GM23338 (cell line): Measurements from ENCODE around the gene ST6GALNAC4. TPM values are rescaled to one million over a fixed set of nuclear protein-coding genes. Genes with fewer than 3 reads are reported as not detected.

ENCODE experiments used
- ATAC-seq: fragments of 200-7000 bp; cut with Tn5 transposase; 3 replicates; pipeline ENCODE4 v1.9.1; 2020
- DNase-seq: peaks from one replicate; pipeline ENCODE4 v3.0.0-alpha.2; 2015; ENCODE audit warnings: low spot score
- H2AFZ ChIP-seq: fragments of 200-600 bp; sonication (generic); 2 replicates; pipeline ENCODE4 v1.8.0; 2016; ENCODE audit warnings: antibody characterized with exemption, mild to moderate bottlenecking, moderate library complexity
- H3F3A ChIP-seq: fragments of 200-600 bp; sonication (generic); replicated peaks from 2 replicates; pipeline ENCODE4 v1.8.0; 2017; ENCODE audit warnings: antibody characterized with exemption, mixed run types, low read depth
- H3K27ac ChIP-seq: fragments of 200-600 bp; sonication (generic); 2 replicates; pipeline ENCODE4 v1.6.1; 2016; ENCODE audit warnings: low read depth
- H3K27me3 ChIP-seq: fragments of 200-600 bp; sonication (generic); 2 replicates; pipeline ENCODE4 v1.8.0; 2016; ENCODE audit warnings: mild to moderate bottlenecking, mixed run types, moderate library complexity; ENCODE audit not compliant: insufficient read depth
- H3K36me3 ChIP-seq: fragments of 200-600 bp; sonication (generic); 2 replicates; pipeline ENCODE4 v1.8.0; 2016; ENCODE audit warnings: mild to moderate bottlenecking; ENCODE audit not compliant: insufficient read depth
- H3K4me1 ChIP-seq: fragments of 200-600 bp; sonication (generic); 2 replicates; pipeline ENCODE4 v1.8.0; 2016; ENCODE audit warnings: mild to moderate bottlenecking, moderate library complexity; ENCODE audit not compliant: insufficient read depth
- H3K4me2 ChIP-seq: fragments of 200-600 bp; sonication (generic); 2 replicates; pipeline ENCODE4 v1.7.1; 2017; ENCODE audit warnings: mixed run types
- H3K4me3 ChIP-seq: fragments of 200-600 bp; sonication (generic); 2 replicates; pipeline ENCODE4 v1.6.1; 2016; ENCODE audit warnings: mixed run types
- H3K79me2 ChIP-seq: fragments of 200-600 bp; sonication (generic); replicated peaks from 2 replicates; pipeline ENCODE4 v1.8.0; 2017; ENCODE audit warnings: mild to moderate bottlenecking; ENCODE audit not compliant: insufficient read depth
- H3K9me2 ChIP-seq: fragments of 200-600 bp; sonication (generic); 2 replicates; pipeline ENCODE4 v1.8.0; 2017; ENCODE audit not compliant: insufficient read depth
- H4K20me1 ChIP-seq: fragments of 200-600 bp; sonication (generic); replicated peaks from 2 replicates; pipeline ENCODE4 v1.8.0; 2017; ENCODE audit warnings: mild to moderate bottlenecking; ENCODE audit not compliant: insufficient read depth
- H3K27ac Mint-ChIP-seq: 2 replicates; pipeline ENCODE4 v1.8.0; 2020; ENCODE audit warnings: inconsistent platforms, mild to moderate bottlenecking, moderate library complexity, mixed read lengths
- H3K27me3 Mint-ChIP-seq: 3 replicates; pipeline ENCODE4 v1.8.0; 2022; ENCODE audit warnings: low read depth, mild to moderate bottlenecking, moderate library complexity, mixed read lengths, inconsistent platforms; ENCODE audit not compliant: insufficient read depth, poor library complexity
- H3K36me3 Mint-ChIP-seq: 3 replicates; pipeline ENCODE4 v1.8.0; 2021; ENCODE audit warnings: low read depth, mild to moderate bottlenecking, inconsistent platforms, moderate library complexity, mixed read lengths
- H3K4me1 Mint-ChIP-seq: 3 replicates; pipeline ENCODE4 v1.8.0; 2020; ENCODE audit warnings: mild to moderate bottlenecking, inconsistent platforms, mixed read lengths
- H3K4me3 Mint-ChIP-seq: 3 replicates; pipeline ENCODE4 v1.8.0; 2021; ENCODE audit warnings: moderate library complexity, mild to moderate bottlenecking, inconsistent platforms, mixed read lengths
- H3K9me3 Mint-ChIP-seq: 3 replicates; pipeline ENCODE4 v1.8.0; 2020; ENCODE audit warnings: moderate library complexity, mild to moderate bottlenecking, inconsistent platforms, mixed read lengths
- CREB1 ChIP-seq: fragments of 250-450 bp; sonication (Bioruptor Pico); IDR thresholded peaks from 2 replicates; pipeline ENCODE4 v1.5.0; 2020; ENCODE audit warnings: low read depth, mild to moderate bottlenecking, moderate library complexity
- CTCF ChIP-seq, 2 experiments: fragments of 200-600 bp in 1 of 2; sonication (generic) in 1 of 2; conservative IDR thresholded peaks; 2 replicates each; pipeline versions ENCODE4 v1.5.1 to v1.6.1; 2016 to 2017; ENCODE audit warnings: antibody characterized with exemption in 2 of 2, low read depth in 2 of 2, mild to moderate bottlenecking in 2 of 2, moderate library complexity in 1 of 2
- EZH2 ChIP-seq: fragments of 200-600 bp; sonication (generic); IDR thresholded peaks from one replicate; pipeline ENCODE4 v1.8.0; 2017; ENCODE audit warnings: antibody characterized with exemption, mild to moderate bottlenecking, low read depth; ENCODE audit not compliant: unreplicated experiment
- EZH2phosphoT487 ChIP-seq: fragments of 200-600 bp; sonication (generic); IDR thresholded peaks from one replicate; pipeline ENCODE4 v1.8.1; 2018; ENCODE audit warnings: antibody characterized with exemption; ENCODE audit not compliant: unreplicated experiment
- JUNB ChIP-seq: IDR thresholded peaks from one replicate; pipeline ENCODE4 v1.6.1; 2016; ENCODE audit warnings: antibody characterized with exemption; ENCODE audit not compliant: unreplicated experiment
- NANOG ChIP-seq: IDR thresholded peaks from 2 replicates; pipeline ENCODE4 v1.6.1; 2016; ENCODE audit warnings: antibody characterized with exemption, borderline replicate concordance
- POLR2AphosphoS5 ChIP-seq: IDR thresholded peaks from 2 replicates; pipeline ENCODE4 v1.6.1; 2016; ENCODE audit warnings: antibody characterized with exemption, low read depth
- REST ChIP-seq: IDR thresholded peaks from one replicate; pipeline ENCODE4 v1.6.1; 2018; ENCODE audit warnings: antibody characterized with exemption; ENCODE audit not compliant: unreplicated experiment
- STAT1 ChIP-seq: IDR thresholded peaks from one replicate; pipeline ENCODE4 v1.6.1; 2016; ENCODE audit warnings: antibody characterized with exemption; ENCODE audit not compliant: unreplicated experiment
- ZNF114 ChIP-seq: fragments of 250-450 bp; sonication (Bioruptor Pico); IDR thresholded peaks from 2 replicates; pipeline ENCODE4 v1.5.0; 2020; ENCODE audit warnings: mild to moderate bottlenecking, moderate library complexity
- ZNF331 ChIP-seq: fragments of 250-450 bp; sonication (Bioruptor Pico); IDR thresholded peaks from 2 replicates; pipeline ENCODE4 v1.5.0; 2020; ENCODE audit warnings: low read depth, mild to moderate bottlenecking, moderate library complexity
- polyA plus RNA-seq: library from polyadenylated mRNA; unstranded; fragments of >200 nt; fragmentation: Nextera tagmentation; extraction: Ambion mirVana; gene quantifications from 2 replicates; pipeline ENCODE4 v1.2.1, GENCODE V29; 2016
- total RNA-seq: library from RNA; depleted of rRNA; stranded (reverse); fragments of >200 nt; shearing (Covaris generic); gene quantifications from 2 replicates; pipeline ENCODE4 v1.2.3, GENCODE V29; 2014
- TF ChIP-seq, protein P1 (sequence below): IDR thresholded peaks from 2 replicates; pipeline ENCODE4 v1.6.1; 2016; ENCODE audit warnings: antibody characterized with exemption
- TF ChIP-seq, protein P2 (sequence below): fragments of 250-450 bp; sonication (Bioruptor Pico); IDR thresholded peaks from 2 replicates; pipeline ENCODE4 v1.5.0; 2020; ENCODE audit warnings: mild to moderate bottlenecking, moderate library complexity

Gene ST6GALNAC4
- total and polyA plus RNA-seq, 2 experiments from 2014 or later: 8.1 to 35.3 TPM

DNA sequence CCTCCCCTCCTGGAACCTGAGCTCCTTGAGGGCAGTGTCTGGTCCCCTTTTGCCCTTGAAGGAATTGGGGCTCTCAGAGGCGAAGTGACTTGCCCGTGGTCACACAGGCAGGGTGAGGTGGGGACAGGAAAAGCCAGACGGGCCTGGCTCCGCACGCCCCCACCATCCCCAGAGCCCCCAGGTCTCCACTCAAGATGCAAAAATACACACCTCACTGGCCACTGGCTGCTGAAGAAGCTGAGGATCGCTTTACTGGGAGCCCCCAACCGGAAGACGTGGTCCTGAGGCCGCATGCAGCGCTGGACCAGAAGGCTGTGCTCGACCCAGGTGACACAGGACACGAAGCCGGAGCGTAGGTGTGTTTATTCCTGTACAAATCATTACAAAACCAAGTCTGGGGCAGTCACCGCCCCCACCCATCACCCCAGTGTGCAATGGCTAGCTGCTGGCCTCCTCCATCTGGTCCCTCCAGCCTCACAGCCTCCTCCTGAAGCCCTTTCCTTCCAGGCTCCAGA is 31.8 kb downstream of the ST6GALNAC4 start:
- no peak for TF ChIP-seq REST
- TF ChIP-seq CTCF (conservative IDR thresholded peaks at IDR 0.05; ENCODE audit: low read depth in 2 of 2): no peak
- no peak for TF ChIP-seq CREB1 (CRISPR knock-in tag)
- TF ChIP-seq ZNF331 (CRISPR knock-in tag): no peak
- TF ChIP-seq, protein P1, sequence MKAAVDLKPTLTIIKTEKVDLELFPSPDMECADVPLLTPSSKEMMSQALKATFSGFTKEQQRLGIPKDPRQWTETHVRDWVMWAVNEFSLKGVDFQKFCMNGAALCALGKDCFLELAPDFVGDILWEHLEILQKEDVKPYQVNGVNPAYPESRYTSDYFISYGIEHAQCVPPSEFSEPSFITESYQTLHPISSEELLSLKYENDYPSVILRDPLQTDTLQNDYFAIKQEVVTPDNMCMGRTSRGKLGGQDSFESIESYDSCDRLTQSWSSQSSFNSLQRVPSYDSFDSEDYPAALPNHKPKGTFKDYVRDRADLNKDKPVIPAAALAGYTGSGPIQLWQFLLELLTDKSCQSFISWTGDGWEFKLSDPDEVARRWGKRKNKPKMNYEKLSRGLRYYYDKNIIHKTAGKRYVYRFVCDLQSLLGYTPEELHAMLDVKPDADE: no peak
- TF ChIP-seq POLR2AphosphoS5: no peak
- TF ChIP-seq EZH2: no peak
- TF ChIP-seq JUNB: no peak
- no peak for TF ChIP-seq ZNF114 (CRISPR knock-in tag)
- TF ChIP-seq, protein P2, sequence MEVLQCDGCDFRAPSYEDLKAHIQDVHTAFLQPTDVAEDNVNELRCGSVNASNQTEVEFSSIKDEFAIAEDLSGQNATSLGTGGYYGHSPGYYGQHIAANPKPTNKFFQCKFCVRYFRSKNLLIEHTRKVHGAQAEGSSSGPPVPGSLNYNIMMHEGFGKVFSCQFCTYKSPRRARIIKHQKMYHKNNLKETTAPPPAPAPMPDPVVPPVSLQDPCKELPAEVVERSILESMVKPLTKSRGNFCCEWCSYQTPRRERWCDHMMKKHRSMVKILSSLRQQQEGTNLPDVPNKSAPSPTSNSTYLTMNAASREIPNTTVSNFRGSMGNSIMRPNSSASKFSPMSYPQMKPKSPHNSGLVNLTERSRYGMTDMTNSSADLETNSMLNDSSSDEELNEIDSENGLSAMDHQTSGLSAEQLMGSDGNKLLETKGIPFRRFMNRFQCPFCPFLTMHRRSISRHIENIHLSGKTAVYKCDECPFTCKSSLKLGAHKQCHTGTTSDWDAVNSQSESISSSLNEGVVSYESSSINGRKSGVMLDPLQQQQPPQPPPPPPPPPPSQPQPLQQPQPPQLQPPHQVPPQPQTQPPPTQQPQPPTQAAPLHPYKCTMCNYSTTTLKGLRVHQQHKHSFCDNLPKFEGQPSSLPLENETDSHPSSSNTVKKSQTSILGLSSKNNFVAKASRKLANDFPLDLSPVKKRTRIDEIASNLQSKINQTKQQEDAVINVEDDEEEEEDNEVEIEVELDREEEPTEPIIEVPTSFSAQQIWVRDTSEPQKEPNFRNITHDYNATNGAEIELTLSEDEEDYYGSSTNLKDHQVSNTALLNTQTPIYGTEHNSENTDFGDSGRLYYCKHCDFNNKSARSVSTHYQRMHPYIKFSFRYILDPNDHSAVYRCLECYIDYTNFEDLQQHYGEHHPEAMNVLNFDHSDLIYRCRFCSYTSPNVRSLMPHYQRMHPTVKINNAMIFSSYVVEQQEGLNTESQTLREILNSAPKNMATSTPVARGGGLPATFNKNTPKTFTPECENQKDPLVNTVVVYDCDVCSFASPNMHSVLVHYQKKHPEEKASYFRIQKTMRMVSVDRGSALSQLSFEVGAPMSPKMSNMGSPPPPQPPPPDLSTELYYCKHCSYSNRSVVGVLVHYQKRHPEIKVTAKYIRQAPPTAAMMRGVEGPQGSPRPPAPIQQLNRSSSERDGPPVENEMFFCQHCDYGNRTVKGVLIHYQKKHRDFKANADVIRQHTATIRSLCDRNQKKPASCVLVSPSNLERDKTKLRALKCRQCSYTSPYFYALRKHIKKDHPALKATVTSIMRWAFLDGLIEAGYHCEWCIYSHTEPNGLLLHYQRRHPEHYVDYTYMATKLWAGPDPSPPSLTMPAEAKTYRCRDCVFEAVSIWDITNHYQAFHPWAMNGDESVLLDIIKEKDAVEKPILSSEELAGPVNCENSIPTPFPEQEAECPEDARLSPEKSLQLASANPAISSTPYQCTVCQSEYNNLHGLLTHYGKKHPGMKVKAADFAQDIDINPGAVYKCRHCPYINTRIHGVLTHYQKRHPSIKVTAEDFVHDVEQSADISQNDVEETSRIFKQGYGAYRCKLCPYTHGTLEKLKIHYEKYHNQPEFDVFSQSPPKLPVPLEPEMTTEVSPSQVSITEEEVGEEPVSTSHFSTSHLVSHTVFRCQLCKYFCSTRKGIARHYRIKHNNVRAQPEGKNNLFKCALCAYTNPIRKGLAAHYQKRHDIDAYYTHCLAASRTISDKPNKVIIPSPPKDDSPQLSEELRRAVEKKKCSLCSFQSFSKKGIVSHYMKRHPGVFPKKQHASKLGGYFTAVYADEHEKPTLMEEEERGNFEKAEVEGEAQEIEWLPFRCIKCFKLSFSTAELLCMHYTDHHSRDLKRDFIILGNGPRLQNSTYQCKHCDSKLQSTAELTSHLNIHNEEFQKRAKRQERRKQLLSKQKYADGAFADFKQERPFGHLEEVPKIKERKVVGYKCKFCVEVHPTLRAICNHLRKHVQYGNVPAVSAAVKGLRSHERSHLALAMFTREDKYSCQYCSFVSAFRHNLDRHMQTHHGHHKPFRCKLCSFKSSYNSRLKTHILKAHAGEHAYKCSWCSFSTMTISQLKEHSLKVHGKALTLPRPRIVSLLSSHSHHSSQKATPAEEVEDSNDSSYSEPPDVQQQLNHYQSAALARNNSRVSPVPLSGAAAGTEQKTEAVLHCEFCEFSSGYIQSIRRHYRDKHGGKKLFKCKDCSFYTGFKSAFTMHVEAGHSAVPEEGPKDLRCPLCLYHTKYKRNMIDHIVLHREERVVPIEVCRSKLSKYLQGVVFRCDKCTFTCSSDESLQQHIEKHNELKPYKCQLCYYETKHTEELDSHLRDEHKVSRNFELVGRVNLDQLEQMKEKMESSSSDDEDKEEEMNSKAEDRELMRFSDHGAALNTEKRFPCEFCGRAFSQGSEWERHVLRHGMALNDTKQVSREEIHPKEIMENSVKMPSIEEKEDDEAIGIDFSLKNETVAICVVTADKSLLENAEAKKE (CRISPR knock-in tag): no peak
- TF ChIP-seq EZH2phosphoT487: no peak
- no peak for TF ChIP-seq STAT1
- TF ChIP-seq NANOG: no peak
- Histone ChIP-seq H3K79me2 (no peaks in the 10 kb centered on the region), H3K27ac (peak overlapping the region; percentile 55; the same call in 1 of the 2 replicates), H3K4me2 (no peak overlapping the region), H3F3A (0 out of 2 replicates have a peak, but pooled peaks cover 6% of the 10 kb centered on the region), H4K20me1 (peaks cover 4% of the 10 kb centered on the region), H3K36me3 (peaks cover 6% of the 10 kb centered on the region), H2AFZ (no peak overlapping the region), H3K9me2 (no peaks in the 10 kb centered on the region), H3K4me3 (no peak overlapping the region), H3K4me1 (no peaks in the 10 kb centered on the region), H3K27me3 (no peaks in the 10 kb centered on the region)
- no peaks in the 10 kb centered on the region for H3K9me3 Mint-ChIP-seq
- ATAC-seq (no peak), DNase-seq (no peak)
- H3K27me3 Mint-ChIP-seq: peaks cover 23% of the 10 kb centered on the region
- H3K4me3 Mint-ChIP-seq: no peak overlapping the region
- H3K4me1 Mint-ChIP-seq: peaks cover 21% of the 10 kb centered on the region
- H3K36me3 Mint-ChIP-seq: peaks cover 18% of the 10 kb centered on the region
- H3K27ac Mint-ChIP-seq: no peak overlapping the region
